Osteocyte (in vitro differentiated cells): ENCODE data around the gene GALNT7. TPM values are rescaled to one million over a fixed set of nuclear protein-coding genes. Genes with fewer than 3 reads are reported as not detected.

Experiments used
- DNase-seq: peaks from one replicate; pipeline ENCODE4 v3.0.0; 2021; ENCODE audit warnings: mixed read lengths; ENCODE audit not compliant: unreplicated experiment; ENCODE audit errors: extremely low spot score
- H3K27ac Mint-ChIP-seq: one replicate; pipeline ENCODE4 v1.8.0; 2021; ENCODE audit warnings: mild to moderate bottlenecking, mixed read lengths; ENCODE audit not compliant: unreplicated experiment
- H3K27me3 Mint-ChIP-seq: one replicate; pipeline ENCODE4 v1.8.0; 2021; ENCODE audit warnings: mixed read lengths; ENCODE audit not compliant: unreplicated experiment
- H3K36me3 Mint-ChIP-seq: one replicate; pipeline ENCODE4 v1.8.0; 2021; ENCODE audit warnings: mixed read lengths; ENCODE audit not compliant: unreplicated experiment
- H3K4me1 Mint-ChIP-seq: one replicate; pipeline ENCODE4 v1.8.0; 2021; ENCODE audit warnings: mixed read lengths; ENCODE audit not compliant: unreplicated experiment
- H3K4me3 Mint-ChIP-seq: one replicate; pipeline ENCODE4 v1.8.0; 2021; ENCODE audit warnings: mild to moderate bottlenecking, moderate library complexity, mixed read lengths; ENCODE audit not compliant: unreplicated experiment
- H3K9me3 Mint-ChIP-seq: one replicate; pipeline ENCODE4 v1.8.0; 2021; ENCODE audit warnings: mixed read lengths; ENCODE audit not compliant: unreplicated experiment
- CTCF ChIP-seq: fragments of 200-600 bp; sonication (generic); IDR thresholded peaks from 2 replicates; pipeline ENCODE4 v1.5.0; 2021; ENCODE audit warnings: antibody characterized with exemption, mild to moderate bottlenecking, moderate library complexity
- total RNA-seq: library from RNA; stranded (reverse); gene quantifications from 2 replicates; pipeline ENCODE4 v1.2.1, GENCODE V29; 2021

GALNT7 gene
- total RNA-seq, 1 donor from 2014 or later = 38.5 TPM

GRCh38 chr4:173282256-173282562 is 113.6 kb downstream of the GALNT7 start:
- no peaks in the 10 kb centered on the region for H3K4me1 Mint-ChIP-seq
- no peak for TF ChIP-seq CTCF
- peaks cover 11% of the 10 kb centered on the region for H3K36me3 Mint-ChIP-seq
- no peak for DNase-seq
- no peak overlapping the region for H3K4me3 Mint-ChIP-seq
- H3K27me3 Mint-ChIP-seq = no peaks in the 10 kb centered on the region
- H3K9me3 Mint-ChIP-seq = peaks cover 7% of the 10 kb centered on the region
- H3K27ac Mint-ChIP-seq = no peak overlapping the region

- TF ChIP-seq CTCF = no peak
- H3K4me1 Mint-ChIP-seq = no peaks in the 10 kb centered on the region
- H3K27ac Mint-ChIP-seq = no peak overlapping the region
- H3K9me3 Mint-ChIP-seq = peaks cover 7% of the 10 kb centered on the region
- H3K27me3 Mint-ChIP-seq = no peaks in the 10 kb centered on the region
- H3K4me3 Mint-ChIP-seq = no peak overlapping the region
- peaks cover 11% of the 10 kb centered on the region for H3K36me3 Mint-ChIP-seq
- no peak for DNase-seq
These were observed 114.0 kb downstream of the GALNT7 start for GRCh38 chr4:173282626-173283025.

GRCh38 chr4:173284463-173284862 is 115.9 kb downstream of the GALNT7 start:
- Mint-ChIP-seq H3K4me1 (peaks cover 3% of the 10 kb centered on the region), H3K27ac (no peak overlapping the region), H3K27me3 (no peaks in the 10 kb centered on the region), H3K4me3 (no peak overlapping the region), H3K9me3 (peaks cover 7% of the 10 kb centered on the region), H3K36me3 (peaks cover 11% of the 10 kb centered on the region)
- no peak for DNase-seq
- no peak for TF ChIP-seq CTCF

DNA sequence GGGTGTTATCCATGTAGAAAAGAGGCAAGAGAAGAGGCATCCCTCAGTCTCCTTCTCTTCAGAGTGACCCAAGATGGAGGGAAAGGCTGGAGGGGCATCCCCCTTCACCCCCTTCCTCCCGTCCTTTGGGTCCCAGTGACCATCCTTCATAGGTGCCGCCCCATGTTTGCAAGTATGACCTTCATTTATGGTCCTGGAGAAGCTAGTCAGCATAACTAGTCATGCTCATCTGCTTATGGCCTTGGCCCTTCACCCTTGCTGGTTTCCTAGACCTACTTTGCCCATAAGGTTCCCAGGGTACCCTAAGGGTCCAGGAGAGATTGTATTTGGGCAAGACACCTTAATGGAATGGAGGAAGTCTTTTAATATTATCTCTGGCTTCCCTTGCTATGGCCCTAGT is 118.9 kb downstream of the GALNT7 start:
- no peaks in the 10 kb centered on the region for H3K27me3 Mint-ChIP-seq
- H3K27ac Mint-ChIP-seq = no peak overlapping the region
- no peak for DNase-seq
- peaks cover 3% of the 10 kb centered on the region for H3K4me1 Mint-ChIP-seq
- peaks cover 7% of the 10 kb centered on the region for H3K9me3 Mint-ChIP-seq
- no peak for TF ChIP-seq CTCF
- peaks cover 11% of the 10 kb centered on the region for H3K36me3 Mint-ChIP-seq
- no peak overlapping the region for H3K4me3 Mint-ChIP-seq

DNA sequence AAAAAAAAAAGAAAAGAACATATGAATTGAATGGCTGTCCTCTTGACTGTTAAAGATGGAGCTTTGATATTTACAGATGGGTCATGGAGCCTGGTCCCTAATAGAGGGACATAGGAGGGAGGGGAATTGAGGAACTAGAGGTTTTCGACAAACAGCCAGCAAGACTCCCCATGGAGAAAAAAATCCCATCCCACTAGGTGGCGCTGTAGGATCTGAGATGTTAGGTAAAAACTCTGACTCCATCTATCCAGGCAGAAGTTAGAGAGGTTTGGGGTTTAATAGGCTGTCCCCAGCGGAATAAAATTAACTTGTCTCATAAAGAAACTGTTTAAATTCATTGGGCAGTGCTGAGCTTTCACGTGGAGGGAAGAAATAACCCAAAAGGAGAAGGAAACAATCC is 119.7 kb downstream of the GALNT7 start:
- Mint-ChIP-seq H3K36me3 (peaks cover 11% of the 10 kb centered on the region), H3K4me1 (peaks cover 3% of the 10 kb centered on the region), H3K27ac (no peak overlapping the region), H3K9me3 (peaks cover 7% of the 10 kb centered on the region), H3K4me3 (no peak overlapping the region), H3K27me3 (no peaks in the 10 kb centered on the region)
- peak; percentile 51 for TF ChIP-seq CTCF
- no peak for DNase-seq
